HCT116 (cell line): ENCODE data around the gene CACNG6. TPM values are rescaled to one million over a fixed set of nuclear protein-coding genes. Genes with fewer than 3 reads are reported as not detected.

Experiments used
- ATAC-seq: fragments of 200-7000 bp; cut with Tn5 transposase; 2 replicates; pipeline ENCODE4 v1.9.1; 2020; ENCODE audit warnings: mild to moderate bottlenecking, moderate library complexity
- BruUV-seq: library from RNA; stranded (reverse); fragments of 400-500 nt; replicated peaks from 2 replicates; lab custom pipeline; 2021; lab: Mats Ljungman, UMichigan
- CTCF ChIA-PET: fragments of 300-600 bp; sonication (Branson Sonifier 250); formaldehyde crosslinking; loops from one replicate; lab custom pipeline; 2021; ENCODE audit warnings: antibody characterized with exemption; lab: Charles Lee
- POLR2A ChIA-PET: fragments of 300-600, 350-600 bp; sonication (Branson Sonifier 250); formaldehyde crosslinking; loops from one replicate; lab custom pipeline; 2021; ENCODE audit warnings: antibody characterized with exemption; lab: Charles Lee
- RAD21 ChIA-PET, 2 experiments: fragments of 300-600 bp; sonication (Branson Sonifier 250); formaldehyde crosslinking; loops; one replicate each; lab custom pipeline; 2023; ENCODE audit warnings: low total read pairs in 2 of 2; ENCODE audit not compliant: uncharacterized antibody in 2 of 2, unreplicated experiment in 2 of 2, low non-redundant PET in 1 of 2; lab: Charles Lee
- DNase-seq: peaks from one replicate; pipeline ENCODE4 v3.0.0-alpha.2; 2010; ENCODE audit warnings: low read depth, low spot score
- H2AFZ ChIP-seq: fragments of 200-600 bp; shearing (Covaris generic), sonication (generic); 2 replicates; pipeline ENCODE4 v1.6.1; 2017; ENCODE audit warnings: low read depth, mixed run types, mixed read lengths, antibody characterized with exemption, low read length; ENCODE audit not compliant: poor library complexity, severe bottlenecking
- H3K27ac ChIP-seq: 2 replicates; pipeline ENCODE4 v1.5.1; 2012; ENCODE audit warnings: low read depth, low read length
- H3K27me3 ChIP-seq: fragments of 200-600 bp; sonication (generic); 2 replicates; pipeline ENCODE4 v1.6.1; 2016; ENCODE audit warnings: mixed run types, low read length, mixed read lengths; ENCODE audit not compliant: insufficient read depth
- H3K36me3 ChIP-seq, 2 experiments: fragments of 200-500 bp in 1 of 2; fragments of 200-600 bp in 1 of 2; sonication (Bioruptor generic) in 1 of 2; sonication (generic) in 1 of 2; 2 replicates each; pipeline versions ENCODE4 v1.5.1 to v1.6.1; 2014 to 2016; ENCODE audit warnings: low read length in 2 of 2, inconsistent platforms in 1 of 2, mixed read lengths in 1 of 2, mixed run types in 1 of 2; ENCODE audit not compliant: insufficient read depth in 2 of 2, control insufficient read depth in 1 of 2
- H3K4me1 ChIP-seq, 2 experiments: fragments of 200-600 bp in 1 of 2; sonication (generic) in 1 of 2; 2 replicates each; pipeline versions ENCODE4 v1.5.1 to v1.6.1; 2012 to 2017; ENCODE audit warnings: low read length in 2 of 2, inconsistent platforms in 1 of 2, mild to moderate bottlenecking in 1 of 2, mixed read lengths in 1 of 2, mixed run types in 1 of 2, moderate library complexity in 1 of 2; ENCODE audit not compliant: insufficient read depth in 2 of 2, control insufficient read depth in 1 of 2
- H3K4me2 ChIP-seq: fragments of 200-600 bp; sonication (generic); 2 replicates; pipeline ENCODE4 v1.6.1; 2017; ENCODE audit warnings: mixed run types, low read length, mixed read lengths
- H3K4me3 ChIP-seq, 2 experiments: fragments of 200-600 bp in 1 of 2; sonication (generic) in 1 of 2; replicated peaks in 1 of 2; 2 replicates each; pipeline ENCODE4 v1.5.1; 2011 to 2016; ENCODE audit warnings: low read length in 2 of 2, control low read depth in 1 of 2, low read depth in 1 of 2, mild to moderate bottlenecking in 1 of 2, mixed read lengths in 1 of 2, mixed run types in 1 of 2
- H3K79me2 ChIP-seq: fragments of 200-600 bp; sonication (generic); 2 replicates; pipeline ENCODE4 v1.6.1; 2017; ENCODE audit warnings: mild to moderate bottlenecking, mixed run types, low read length, moderate library complexity, mixed read lengths; ENCODE audit not compliant: insufficient read depth
- H3K9ac ChIP-seq: fragments of 200-600 bp; sonication (generic); 2 replicates; pipeline ENCODE4 v1.6.1; 2016; ENCODE audit warnings: low read length, mixed read lengths
- H3K9me2 ChIP-seq: fragments of 200-600 bp; sonication (generic), shearing (Covaris generic); 2 replicates; pipeline ENCODE4 v1.6.1; 2017; ENCODE audit warnings: mixed run types, mild to moderate bottlenecking, moderate library complexity; ENCODE audit not compliant: insufficient read depth
- H3K9me3 ChIP-seq, 2 experiments: fragments of 200-500 bp in 1 of 2; fragments of 200-600 bp in 1 of 2; sonication (Bioruptor generic) in 1 of 2; sonication (generic) in 1 of 2; 2 replicates each; pipeline ENCODE4 v1.6.1; 2014 to 2017; ENCODE audit warnings: low read length in 2 of 2, mixed read lengths in 2 of 2, inconsistent platforms in 1 of 2, low read depth in 1 of 2, mild to moderate bottlenecking in 1 of 2, mixed run types in 1 of 2, moderate library complexity in 1 of 2; ENCODE audit not compliant: control insufficient read depth in 1 of 2, insufficient read depth in 1 of 2
- H4K20me1 ChIP-seq: fragments of 200-600 bp; sonication (generic), shearing (Covaris generic); 2 replicates; pipeline ENCODE4 v1.6.1; 2017; ENCODE audit warnings: mixed run types, mild to moderate bottlenecking, moderate library complexity; ENCODE audit not compliant: insufficient read depth
- ATF3 ChIP-seq: IDR thresholded peaks from 2 replicates; pipeline ENCODE4 v1.6.1; 2012
- CBX3 ChIP-seq: IDR thresholded peaks from 2 replicates; pipeline ENCODE4 v1.6.1; 2012; ENCODE audit warnings: low read depth
- CEBPB ChIP-seq: IDR thresholded peaks from 2 replicates; pipeline ENCODE4 v1.6.1; 2012; ENCODE audit warnings: low read depth
- EZH2 ChIP-seq: fragments of 200-600 bp; sonication (generic); IDR thresholded peaks from 2 replicates; pipeline ENCODE4 v1.6.1; 2017; ENCODE audit warnings: antibody characterized with exemption, mixed run types
- FOSL1 ChIP-seq: IDR thresholded peaks from 2 replicates; pipeline ENCODE4 v1.6.1; 2012; ENCODE audit warnings: low read depth
- MAX ChIP-seq: IDR thresholded peaks from 2 replicates; pipeline ENCODE4 v1.6.1; 2012
- SP1 ChIP-seq: IDR thresholded peaks from 2 replicates; pipeline ENCODE4 v1.6.1; 2012; ENCODE audit warnings: low read depth
- SRF ChIP-seq: IDR thresholded peaks from 2 replicates; pipeline ENCODE4 v1.6.1; 2012; ENCODE audit warnings: low read depth
- YY1 ChIP-seq: IDR thresholded peaks from 2 replicates; pipeline ENCODE4 v1.6.1; 2011; ENCODE audit warnings: low read length, low read depth, moderate library complexity, mild to moderate bottlenecking; ENCODE audit not compliant: insufficient replicate concordance; ENCODE audit errors: extremely low read depth
- intact Hi-C: fragments of 100-400 bp; cut with micrococcal nuclease; formaldehyde crosslinking; loops from 2 replicates; pipeline ENCODE4 v1.10.0; 2022
- total RNA-seq: library from RNA; stranded (reverse); gene quantifications from one replicate; pipeline ENCODE4 v1.2.1, GENCODE V29; 2021; ENCODE audit not compliant: unreplicated experiment
- TF ChIP-seq, protein P1 (sequence below), 3 experiments: fragments of 200-600 bp in 1 of 3; sonication (generic) in 1 of 3; IDR thresholded peaks in 2 of 3; conservative IDR thresholded peaks in 1 of 3; 2 replicates each; pipeline ENCODE4 v1.5.1; 2012 to 2017; ENCODE audit warnings: low read depth in 2 of 3, low read length in 2 of 3, antibody characterized with exemption in 1 of 3, borderline replicate concordance in 1 of 3, control low read depth in 1 of 3, mild to moderate bottlenecking in 1 of 3, mixed read lengths in 1 of 3, mixed run types in 1 of 3, moderate library complexity in 1 of 3; ENCODE audit not compliant: insufficient read depth in 1 of 3
- TF ChIP-seq, protein P2 (sequence below): IDR thresholded peaks from 2 replicates; pipeline ENCODE4 v1.6.1; 2012; ENCODE audit warnings: low read depth

Gene CACNG6
- total RNA-seq, 1 experiment from 2014 or later, result 0.15 TPM

DNA sequence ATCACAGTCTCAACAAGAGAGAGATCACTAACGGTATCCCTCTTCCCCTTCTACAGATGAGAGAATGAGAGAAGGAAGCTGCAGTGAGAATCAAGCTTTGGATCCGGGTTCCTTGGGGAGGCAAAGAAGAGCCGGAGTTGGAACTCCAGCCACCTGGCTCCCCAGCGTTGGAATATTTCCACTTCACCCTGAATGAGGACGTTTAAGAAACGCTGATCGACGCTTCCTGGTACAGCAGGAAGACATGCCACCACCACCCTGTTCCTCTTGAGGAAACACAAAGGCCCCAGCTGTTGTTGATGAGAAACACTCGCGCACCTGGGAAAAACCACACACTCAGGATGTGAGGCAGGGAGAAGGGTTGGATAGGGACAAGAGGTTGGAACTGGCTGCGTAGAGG lies 40.0 kb upstream of the CACNG6 start:
- ChIA-PET CTCF (interaction anchor here (1.6 kb wide), 1 partner anchor 29 kb away, joined by 5 read pairs; no protein-coding TSS in a partner anchor), POLR2A (no interaction called here), RAD21 (no interaction called here)
- DNase-seq (no peak), ATAC-seq (no peak)
- Histone ChIP-seq H3K36me3 (no peaks in the 10 kb centered on the region), H3K27ac (no peak overlapping the region), H2AFZ (no peak overlapping the region), H3K9me2 (no peaks in the 10 kb centered on the region), H3K4me3 (no peak overlapping the region), H3K4me2 (no peak overlapping the region), H3K27me3 (no peaks in the 10 kb centered on the region), H3K4me1 (no peaks in the 10 kb centered on the region), H3K9ac (no peak overlapping the region), H4K20me1 (no peaks in the 10 kb centered on the region), H3K9me3 (no peaks in the 10 kb centered on the region), H3K79me2 (no peaks in the 10 kb centered on the region)
- TF ChIP-seq CEBPB, result no peak
- no peak for TF ChIP-seq SRF
- no peak for TF ChIP-seq YY1
- TF ChIP-seq FOSL1, result no peak
- TF ChIP-seq, protein P1, sequence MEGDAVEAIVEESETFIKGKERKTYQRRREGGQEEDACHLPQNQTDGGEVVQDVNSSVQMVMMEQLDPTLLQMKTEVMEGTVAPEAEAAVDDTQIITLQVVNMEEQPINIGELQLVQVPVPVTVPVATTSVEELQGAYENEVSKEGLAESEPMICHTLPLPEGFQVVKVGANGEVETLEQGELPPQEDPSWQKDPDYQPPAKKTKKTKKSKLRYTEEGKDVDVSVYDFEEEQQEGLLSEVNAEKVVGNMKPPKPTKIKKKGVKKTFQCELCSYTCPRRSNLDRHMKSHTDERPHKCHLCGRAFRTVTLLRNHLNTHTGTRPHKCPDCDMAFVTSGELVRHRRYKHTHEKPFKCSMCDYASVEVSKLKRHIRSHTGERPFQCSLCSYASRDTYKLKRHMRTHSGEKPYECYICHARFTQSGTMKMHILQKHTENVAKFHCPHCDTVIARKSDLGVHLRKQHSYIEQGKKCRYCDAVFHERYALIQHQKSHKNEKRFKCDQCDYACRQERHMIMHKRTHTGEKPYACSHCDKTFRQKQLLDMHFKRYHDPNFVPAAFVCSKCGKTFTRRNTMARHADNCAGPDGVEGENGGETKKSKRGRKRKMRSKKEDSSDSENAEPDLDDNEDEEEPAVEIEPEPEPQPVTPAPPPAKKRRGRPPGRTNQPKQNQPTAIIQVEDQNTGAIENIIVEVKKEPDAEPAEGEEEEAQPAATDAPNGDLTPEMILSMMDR (IDR thresholded peaks at IDR 0.05 in 2 of 3, conservative IDR thresholded peaks at IDR 0.05 in 1 of 3; ENCODE audit: borderline replicate concordance in 1 of 3, insufficient read depth in 1 of 3, low read depth in 2 of 3, low read length in 2 of 3), result no peak
- TF ChIP-seq EZH2, result no peak
- no peak for TF ChIP-seq SP1
- TF ChIP-seq ATF3, result no peak
- TF ChIP-seq MAX, result no peak
- TF ChIP-seq, protein P2, sequence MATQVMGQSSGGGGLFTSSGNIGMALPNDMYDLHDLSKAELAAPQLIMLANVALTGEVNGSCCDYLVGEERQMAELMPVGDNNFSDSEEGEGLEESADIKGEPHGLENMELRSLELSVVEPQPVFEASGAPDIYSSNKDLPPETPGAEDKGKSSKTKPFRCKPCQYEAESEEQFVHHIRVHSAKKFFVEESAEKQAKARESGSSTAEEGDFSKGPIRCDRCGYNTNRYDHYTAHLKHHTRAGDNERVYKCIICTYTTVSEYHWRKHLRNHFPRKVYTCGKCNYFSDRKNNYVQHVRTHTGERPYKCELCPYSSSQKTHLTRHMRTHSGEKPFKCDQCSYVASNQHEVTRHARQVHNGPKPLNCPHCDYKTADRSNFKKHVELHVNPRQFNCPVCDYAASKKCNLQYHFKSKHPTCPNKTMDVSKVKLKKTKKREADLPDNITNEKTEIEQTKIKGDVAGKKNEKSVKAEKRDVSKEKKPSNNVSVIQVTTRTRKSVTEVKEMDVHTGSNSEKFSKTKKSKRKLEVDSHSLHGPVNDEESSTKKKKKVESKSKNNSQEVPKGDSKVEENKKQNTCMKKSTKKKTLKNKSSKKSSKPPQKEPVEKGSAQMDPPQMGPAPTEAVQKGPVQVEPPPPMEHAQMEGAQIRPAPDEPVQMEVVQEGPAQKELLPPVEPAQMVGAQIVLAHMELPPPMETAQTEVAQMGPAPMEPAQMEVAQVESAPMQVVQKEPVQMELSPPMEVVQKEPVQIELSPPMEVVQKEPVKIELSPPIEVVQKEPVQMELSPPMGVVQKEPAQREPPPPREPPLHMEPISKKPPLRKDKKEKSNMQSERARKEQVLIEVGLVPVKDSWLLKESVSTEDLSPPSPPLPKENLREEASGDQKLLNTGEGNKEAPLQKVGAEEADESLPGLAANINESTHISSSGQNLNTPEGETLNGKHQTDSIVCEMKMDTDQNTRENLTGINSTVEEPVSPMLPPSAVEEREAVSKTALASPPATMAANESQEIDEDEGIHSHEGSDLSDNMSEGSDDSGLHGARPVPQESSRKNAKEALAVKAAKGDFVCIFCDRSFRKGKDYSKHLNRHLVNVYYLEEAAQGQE, result no peak
- TF ChIP-seq CBX3, result no peak
- intact Hi-C loops, result no loop called here
- BruUV-seq, result no TSS peak
